Activated naive CD8-positive, alpha-beta T cell treated with anti-CD3 and anti-CD28 coated beads, Interleukin-2, amount 50 U/mL, for 16 hours (primary cell): ENCODE data around the gene KRTAP5-9.
"Not testable (repeated sequence)": the region's sequence is repeated elsewhere in the genome, so short reads cannot be mapped to it uniquely, and the experiment has no call there.

ENCODE experiments used
- DNase-seq: peaks from one replicate; pipeline ENCODE4 v3.0.0-alpha.2; 2020; ENCODE audit warnings: low read depth, low spot score

The KRTAP5-9 gene

GRCh38 chr11:71562120-71562519 lies 13.9 kb downstream of the KRTAP5-9 start:
- DNase-seq, result no peak

GRCh38 chr11:71563406-71563805 lies 15.2 kb downstream of the KRTAP5-9 start:
- no peak for DNase-seq

DNA sequence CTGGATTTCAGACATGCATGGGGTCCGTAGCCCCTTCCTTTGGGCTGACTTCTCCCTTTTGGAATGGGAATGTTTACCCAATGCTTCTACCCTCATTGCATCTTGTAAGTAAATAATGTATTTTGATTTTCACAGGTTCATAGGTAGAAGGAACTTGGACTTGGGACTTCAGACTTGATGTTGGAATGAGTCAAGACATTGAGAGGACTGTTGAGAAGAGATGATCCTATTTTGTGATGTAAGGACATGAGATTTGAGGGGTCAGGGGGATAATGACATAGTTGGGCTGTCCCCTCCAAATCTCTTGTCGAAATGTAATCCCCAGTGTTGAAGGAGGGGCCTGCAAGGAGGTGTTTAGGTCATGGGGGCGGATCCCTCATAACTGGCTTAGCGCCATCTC lies 16.2 kb downstream of the KRTAP5-9 start:
- no peak for DNase-seq

- DNase-seq, result no peak
Measured at GRCh38 chr11:71565263-71565662, 17.0 kb downstream of the KRTAP5-9 start, which contains the start of gene KRTAP5-10. Gene KRTAP5-10, plus strand, starts transcription at chr11:71565563. Its CDS starts 25 bp downstream, at chr11:71565588.

DNA sequence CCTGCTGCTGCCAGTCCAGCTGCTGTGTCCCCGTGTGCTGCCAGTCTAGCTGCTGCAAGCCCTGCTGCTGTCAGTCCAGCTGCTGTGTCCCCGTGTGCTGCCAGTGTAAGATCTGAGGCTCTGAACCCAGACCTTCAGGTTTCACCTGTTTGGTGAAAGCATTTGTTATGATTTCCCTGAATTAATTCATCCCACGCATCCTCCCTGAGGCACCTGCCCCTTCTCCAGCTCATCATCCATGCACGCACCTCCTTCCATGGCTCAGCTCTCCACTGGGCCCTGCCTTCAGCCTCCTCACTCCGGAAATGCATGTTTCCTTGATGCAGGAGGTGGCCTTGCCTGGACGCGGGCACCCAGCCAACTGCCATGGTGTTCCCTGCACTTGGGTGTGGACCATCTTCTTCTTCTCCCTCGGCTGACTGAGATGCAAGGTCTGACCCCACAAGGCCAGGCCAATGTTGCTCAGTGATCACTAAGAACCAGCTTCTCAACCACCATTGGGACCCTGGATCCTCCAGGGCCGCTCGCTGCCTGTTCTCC lies 17.9 kb downstream of the KRTAP5-9 start:
- no peak for DNase-seq

GRCh38 chr11:71566626-71567599 lies 18.7 kb downstream of the KRTAP5-9 start:
- DNase-seq, result not testable (repeated sequence)

- not testable (repeated sequence) for DNase-seq
Measured at GRCh38 chr11:71567633-71568032, 19.4 kb downstream of the KRTAP5-9 start.

DNA sequence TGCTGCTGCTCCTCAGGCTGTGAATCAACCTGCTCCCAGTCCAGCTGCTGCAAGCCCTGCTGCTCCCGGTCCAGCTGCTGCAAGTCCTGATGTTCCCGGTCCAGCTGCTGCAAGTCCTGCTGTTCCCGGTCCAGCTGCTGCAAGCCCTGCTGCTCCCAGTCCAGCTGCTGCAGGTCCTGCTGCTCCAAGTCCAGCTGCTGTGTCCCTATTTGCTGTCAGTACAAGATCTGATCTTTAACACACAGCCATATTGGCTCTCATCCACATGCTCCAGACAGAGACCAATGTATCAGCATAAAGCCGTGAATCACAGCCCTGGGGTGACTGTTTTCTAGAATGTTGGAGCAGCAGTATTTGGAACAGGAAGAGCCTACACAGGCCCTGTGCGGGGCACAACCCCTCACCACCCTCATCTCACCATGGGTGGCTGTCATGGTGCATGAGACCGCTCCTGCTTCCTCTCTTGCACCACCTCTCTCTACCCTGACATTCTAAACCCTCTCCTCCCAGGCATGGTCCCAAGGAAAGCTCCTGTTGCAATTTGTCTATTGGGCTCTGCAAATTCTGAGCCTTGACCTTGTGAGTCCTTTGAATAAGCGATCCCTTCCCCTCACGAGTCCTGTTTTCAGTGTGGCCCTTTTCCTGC lies 20.6 kb downstream of the KRTAP5-9 start:
- DNase-seq, result no peak

DNA sequence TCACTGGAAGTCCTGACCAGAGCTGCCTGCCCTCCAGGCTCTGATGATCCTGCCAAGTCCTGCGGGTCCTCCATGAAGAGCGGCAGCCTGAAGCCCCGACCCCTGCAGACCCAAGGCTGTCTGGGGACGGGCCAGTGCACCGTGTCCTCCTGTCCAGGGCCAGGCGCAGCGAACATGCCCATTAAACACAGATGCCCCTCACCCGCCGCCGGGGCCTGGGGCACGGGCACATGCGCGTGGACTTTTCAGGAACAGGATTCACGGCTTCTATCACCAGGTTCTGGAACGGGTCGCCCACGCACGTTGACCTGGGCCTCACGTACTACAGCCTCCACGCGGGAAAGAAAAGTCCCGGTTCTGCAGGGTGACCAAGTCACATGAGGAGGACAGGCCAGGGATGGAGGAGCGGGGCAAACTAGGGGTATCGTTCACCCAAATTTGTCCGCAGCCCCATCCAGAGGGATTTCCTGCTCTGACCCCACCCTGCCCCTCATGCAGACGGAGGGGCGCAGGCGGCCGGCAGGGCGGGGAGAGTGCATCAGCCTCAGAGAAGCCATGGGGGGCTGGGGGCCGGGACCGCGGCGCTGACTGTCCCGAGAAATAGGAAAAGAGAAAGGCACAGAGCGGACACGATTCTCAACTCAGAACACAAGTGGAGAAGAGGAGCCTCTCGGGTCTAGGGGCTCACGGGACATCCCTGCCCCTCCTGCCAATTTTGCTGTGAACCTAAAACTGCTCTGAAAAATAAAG lies 23.1 kb downstream of the KRTAP5-9 start:
- DNase-seq, result not testable (repeated sequence)

DNA sequence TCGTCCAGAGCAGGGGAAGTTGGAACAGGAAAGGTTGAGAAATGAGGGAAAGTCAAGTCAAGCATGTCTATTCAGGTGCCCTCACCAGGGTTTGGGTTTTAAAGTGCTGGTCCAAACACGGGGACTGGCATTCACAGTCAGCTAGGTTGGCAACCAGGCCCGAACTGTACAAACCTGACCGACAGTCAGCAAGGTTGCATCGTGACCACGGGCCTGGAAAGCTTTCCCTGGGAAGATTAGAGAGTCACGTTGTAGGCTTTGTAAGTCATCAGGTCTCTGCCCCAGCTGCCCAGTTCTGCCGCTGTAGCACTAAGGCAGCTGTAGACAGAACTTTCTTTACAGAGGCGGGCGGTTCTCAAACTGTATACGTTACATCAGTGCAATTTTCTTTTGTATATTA lies 24.6 kb downstream of the KRTAP5-9 start:
- DNase-seq, result no peak

- DNase-seq, result no peak
Measured at GRCh38 chr11:71574418-71574817, 26.2 kb downstream of the KRTAP5-9 start.

DNA sequence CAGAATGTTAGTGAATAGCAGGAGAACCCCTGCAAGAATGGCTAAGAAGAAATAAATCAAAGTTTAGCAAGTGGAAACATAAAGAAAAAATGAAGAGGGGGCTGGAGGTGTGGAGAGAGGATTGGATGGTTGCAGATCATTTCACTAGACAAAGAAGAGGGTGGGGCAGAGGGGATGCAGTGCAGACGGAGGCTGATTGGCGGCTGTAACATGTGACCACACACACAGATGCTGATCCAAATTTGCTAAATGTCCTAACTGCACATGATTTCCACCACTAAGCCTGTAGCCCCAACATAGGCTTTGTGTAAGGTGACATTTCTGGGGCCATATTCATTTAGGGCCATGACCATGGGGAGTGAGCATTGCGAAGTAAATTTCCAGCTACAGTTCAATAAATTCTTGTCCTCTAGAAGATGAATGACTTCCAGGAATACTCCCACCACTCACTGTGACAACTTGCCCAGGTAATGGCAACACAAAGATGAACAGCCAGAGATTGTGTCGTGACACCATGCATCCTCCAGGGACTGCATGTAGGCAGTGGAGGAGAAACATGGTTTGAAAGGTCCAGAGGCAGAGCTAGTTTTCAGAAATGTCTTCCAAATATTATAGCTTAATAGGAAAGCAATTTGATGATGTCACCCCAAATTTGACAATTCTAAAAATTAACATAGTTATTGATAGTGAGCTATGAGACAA lies 27.7 kb downstream of the KRTAP5-9 start:
- no peak for DNase-seq

DNA sequence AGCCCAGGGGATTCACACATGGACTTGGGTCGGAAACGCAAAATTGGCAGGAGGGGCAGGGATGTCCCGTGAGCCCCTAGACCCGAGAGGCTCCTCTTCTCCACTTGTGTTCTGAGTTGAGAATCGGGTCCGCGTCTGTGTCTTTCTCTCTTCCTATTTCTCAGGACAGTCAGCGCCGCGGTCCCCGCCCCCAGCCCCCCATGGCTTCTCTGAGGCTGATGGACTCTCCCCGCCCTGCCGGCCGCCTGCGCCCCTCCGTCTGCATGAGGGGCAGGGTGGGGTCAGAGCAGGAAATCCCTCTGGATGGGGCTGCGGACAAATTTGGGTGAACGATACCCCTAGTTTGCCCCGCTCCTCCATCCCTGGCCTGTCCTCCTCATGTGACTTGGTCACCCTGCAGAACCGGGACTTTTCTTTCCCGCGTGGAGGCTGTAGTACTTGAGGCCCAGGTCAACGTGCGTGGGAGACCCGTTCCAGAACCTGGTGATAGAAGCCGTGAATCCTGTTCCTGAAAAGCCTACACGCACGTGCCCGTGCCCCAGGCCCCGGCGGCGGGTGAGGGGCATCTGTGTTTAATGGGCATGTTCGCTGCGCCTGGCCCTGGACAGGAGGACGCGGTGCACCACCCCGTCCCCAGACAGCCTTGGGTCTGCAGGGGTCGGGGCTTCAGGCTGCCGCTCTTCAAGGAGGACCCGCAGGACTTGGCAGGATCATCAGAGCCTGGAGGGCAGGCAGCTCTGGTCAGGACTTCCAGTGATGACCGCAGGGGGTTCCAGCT lies 28.7 kb downstream of the KRTAP5-9 start:
- DNase-seq, result not testable (repeated sequence)

DNA sequence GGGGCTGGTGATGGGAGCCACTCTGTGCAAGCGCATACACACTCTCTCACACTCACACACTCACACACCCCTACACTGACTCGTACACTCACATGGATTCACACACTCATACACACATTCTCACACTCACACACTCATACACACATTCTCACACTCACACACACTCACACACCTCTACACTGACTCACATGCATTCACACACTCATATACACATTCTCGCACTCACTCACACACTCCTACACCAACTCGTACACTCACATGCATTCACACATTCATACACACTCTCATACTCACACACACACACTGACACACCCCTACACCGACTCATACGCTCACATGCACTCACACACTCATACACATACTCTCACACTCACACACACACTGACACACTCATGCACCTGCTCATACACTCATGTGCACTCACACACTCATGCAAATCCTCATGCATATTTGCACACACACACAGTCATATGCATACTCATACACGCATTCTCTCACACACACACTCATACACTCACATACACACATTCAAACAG lies 29.3 kb downstream of the KRTAP5-9 start:
- DNase-seq, result no peak

- not testable (repeated sequence) for DNase-seq
Measured at GRCh38 chr11:71579513-71579912, 31.3 kb downstream of the KRTAP5-9 start.

- no peak for DNase-seq
Measured at GRCh38 chr11:71580057-71581003, 32.1 kb downstream of the KRTAP5-9 start.

- no peak for DNase-seq
Measured at GRCh38 chr11:71581826-71582225, 33.6 kb downstream of the KRTAP5-9 start.

DNA sequence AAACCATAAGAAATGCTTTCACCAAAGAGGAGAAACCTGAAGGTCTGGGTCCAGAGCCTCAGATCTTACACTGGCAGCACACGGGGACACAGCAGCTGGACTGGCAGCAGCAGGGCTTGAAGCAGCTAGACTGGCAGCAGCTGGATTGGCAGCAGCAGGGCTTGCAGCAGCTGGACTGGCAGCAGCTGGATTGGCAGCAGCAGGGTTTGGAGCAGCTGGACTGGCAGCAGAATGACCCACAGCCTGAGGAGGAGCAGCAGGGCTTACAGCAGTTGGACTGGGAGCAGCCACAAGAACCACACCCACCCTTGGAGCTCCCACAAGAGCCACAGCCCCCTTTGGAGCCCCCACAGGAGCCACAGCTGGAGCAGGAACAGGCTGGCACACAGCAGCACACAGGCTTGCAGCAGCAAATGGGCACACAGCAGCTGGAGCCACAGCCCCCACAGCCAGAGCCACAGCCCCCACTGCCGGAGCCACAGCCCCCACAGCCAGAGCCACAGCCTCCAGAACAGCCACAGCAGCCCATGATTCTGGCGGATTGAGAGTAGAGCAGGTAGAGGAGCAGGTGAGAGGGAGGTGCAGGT lies 34.2 kb downstream of the KRTAP5-9 start, which contains the start of gene KRTAP5-11:
Gene KRTAP5-11, minus strand, starts transcription at position 567 of the 587 bp plus-strand sequence. Its CDS starts 38 bp downstream, at position 529.
- no peak for DNase-seq
